SK-N-SH (cell line): ENCODE data around the gene TMEM127.

ENCODE experiments used
- CTCF ChIP-seq: fragments of 200-600 bp; sonication (generic); IDR thresholded peaks from 2 replicates; pipeline ENCODE4 v1.6.1; 2017; ENCODE audit warnings: antibody characterized with exemption, mild to moderate bottlenecking, moderate library complexity
- JUND ChIP-seq: IDR thresholded peaks from 2 replicates; pipeline ENCODE4 v1.4.0; 2012
- NRF1 ChIP-seq: IDR thresholded peaks from 2 replicates; pipeline ENCODE4 v1.6.1; 2012; ENCODE audit warnings: low read depth, mild to moderate bottlenecking, low read length
- SIN3A ChIP-seq: IDR thresholded peaks from 2 replicates; pipeline ENCODE4 v1.6.1; 2012; ENCODE audit warnings: low read depth, mild to moderate bottlenecking, low read length, moderate library complexity, borderline replicate concordance

- TF ChIP-seq CTCF (no peak), JUND (no peak), SIN3A (no peak), NRF1 (no peak)
Measured at GRCh38 chr2:96248624-96249023, 17.2 kb downstream of the TMEM127 start.
